Activated naive CD4-positive, alpha-beta T cell treated with anti-CD3 and anti-CD28 coated beads for 36 hours (primary cell): ENCODE data around the gene ARL5A. TPM values are rescaled to one million over a fixed set of nuclear protein-coding genes. Genes with fewer than 3 reads are reported as not detected.

Experiments
- CTCF ChIA-PET: fragments of 350-600 bp; sonication (Branson Sonifier 250); formaldehyde crosslinking; loops from one replicate; lab custom pipeline; 2021; ENCODE audit warnings: antibody characterized with exemption; lab: Charles Lee
- DNase-seq: peaks from one replicate; pipeline ENCODE4 v3.0.0-alpha.2; 2020
- H3K27ac Mint-ChIP-seq: one replicate; pipeline ENCODE4 v1.8.0; 2021; ENCODE audit warnings: mild to moderate bottlenecking, mixed read lengths
- H3K27me3 Mint-ChIP-seq: one replicate; pipeline ENCODE4 v1.8.0; 2021; ENCODE audit warnings: low read depth, mixed read lengths
- H3K36me3 Mint-ChIP-seq: one replicate; pipeline ENCODE4 v1.8.0; 2021; ENCODE audit warnings: low read depth, mixed read lengths
- H3K4me1 Mint-ChIP-seq: one replicate; pipeline ENCODE4 v1.8.0; 2021; ENCODE audit warnings: low read depth, mixed read lengths
- H3K4me3 Mint-ChIP-seq: one replicate; pipeline ENCODE4 v1.8.0; 2021; ENCODE audit warnings: mild to moderate bottlenecking, moderate library complexity, mixed read lengths
- H3K9me3 Mint-ChIP-seq: one replicate; pipeline ENCODE4 v1.8.0; 2021; ENCODE audit warnings: mixed read lengths
- intact Hi-C: fragments of 100-400 bp; cut with micrococcal nuclease; formaldehyde crosslinking; loops from one replicate; pipeline ENCODE4 v1.15.1; 2023
- total RNA-seq, 2 experiments: library from RNA; stranded (reverse); gene quantifications; one replicate each; pipeline ENCODE4 v1.2.3, GENCODE V29; 2021

ARL5A gene
- total RNA-seq, 2 experiments from 2014 or later = 40.6 to 43.7 TPM

DNA sequence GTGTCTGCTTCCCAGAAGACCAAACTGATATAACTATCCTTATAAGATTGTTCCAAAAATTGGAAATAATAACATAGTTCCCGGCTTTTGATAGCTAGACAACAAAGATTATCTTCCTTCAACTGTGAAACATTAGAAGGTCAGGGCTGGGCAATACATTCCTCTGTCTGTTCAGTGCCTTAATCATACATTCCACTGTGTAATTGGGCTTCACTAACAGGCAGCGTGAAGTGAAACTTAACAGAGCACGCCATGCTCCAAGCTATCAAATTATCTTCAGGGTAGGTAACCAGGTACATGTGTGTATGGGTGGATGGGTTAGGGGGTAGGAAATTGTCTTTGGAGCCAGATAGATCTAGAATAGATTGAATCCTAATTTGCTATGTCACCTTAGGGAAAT lies 23.5 kb upstream of the ARL5A start:
- no peaks in the 10 kb centered on the region for H3K9me3 Mint-ChIP-seq
- H3K4me3 Mint-ChIP-seq = no peak overlapping the region
- no peaks in the 10 kb centered on the region for H3K36me3 Mint-ChIP-seq
- no peak for DNase-seq
- no peak overlapping the region for H3K27ac Mint-ChIP-seq
- H3K4me1 Mint-ChIP-seq = no peaks in the 10 kb centered on the region
- H3K27me3 Mint-ChIP-seq = peaks cover 2% of the 10 kb centered on the region
- CTCF ChIA-PET = interaction anchor here (0.7 kb wide), 1 partner anchor 12 kb away, joined by 3 read pairs; no protein-coding TSS in a partner anchor
- intact Hi-C loops = no loop called here

DNA sequence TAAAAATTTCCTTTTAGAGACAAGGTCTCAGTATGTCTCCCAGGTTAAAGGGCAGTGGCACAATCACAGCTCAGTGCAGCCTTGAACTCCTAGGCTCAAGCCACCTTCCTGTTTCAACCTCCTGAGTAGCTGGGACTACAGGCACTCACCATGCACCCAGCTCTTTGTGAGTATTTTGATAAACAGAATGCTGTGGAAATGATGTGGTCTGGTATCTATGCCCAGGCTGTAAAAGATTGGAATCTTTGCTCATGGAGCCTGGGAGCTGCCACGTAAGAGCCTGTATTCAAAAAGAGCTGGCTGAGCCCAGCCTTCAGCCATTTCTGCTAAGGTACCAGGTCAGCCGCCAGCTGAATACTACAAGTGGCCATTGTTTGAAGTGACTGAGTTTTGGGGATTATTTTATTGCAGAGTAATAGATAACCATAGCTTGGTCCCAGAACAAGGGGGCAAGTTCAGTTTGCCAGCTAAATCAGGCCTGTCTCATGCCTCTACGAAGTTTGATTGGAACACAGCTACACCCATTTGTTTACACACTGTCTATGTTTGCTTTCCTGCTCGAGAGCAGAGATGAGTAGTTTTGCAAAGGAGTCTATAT lies 21.3 kb upstream of the ARL5A start:
- Mint-ChIP-seq H3K4me3 (no peak overlapping the region), H3K4me1 (no peaks in the 10 kb centered on the region), H3K27me3 (peaks cover 5% of the 10 kb centered on the region), H3K27ac (no peak overlapping the region), H3K36me3 (no peaks in the 10 kb centered on the region), H3K9me3 (no peaks in the 10 kb centered on the region)
- CTCF ChIA-PET = interaction anchor here (0.5 kb wide), 1 partner anchor 46 kb away, joined by 4 read pairs; no protein-coding TSS in a partner anchor
- DNase-seq = no peak
- intact Hi-C loops = no loop called here

DNA sequence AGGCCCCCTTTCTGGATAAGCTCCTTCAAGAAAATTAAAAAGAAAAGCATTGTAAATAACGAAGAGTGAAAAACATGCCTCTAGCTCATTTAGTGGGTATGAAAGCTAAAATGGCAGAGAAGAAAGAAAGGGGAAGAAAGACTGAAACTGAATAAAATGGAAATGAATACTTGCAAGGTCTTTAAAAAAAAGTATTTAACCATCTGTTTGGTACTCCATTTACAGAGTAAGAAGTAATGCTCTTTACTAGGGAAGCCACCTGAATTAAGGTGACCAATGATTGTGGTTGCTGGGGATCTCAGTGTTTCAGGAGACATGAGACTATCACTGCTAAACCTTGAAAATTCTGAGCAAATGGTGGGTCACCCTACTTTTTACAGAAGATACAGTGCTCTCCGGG lies 17.7 kb upstream of the ARL5A start:
- CTCF ChIA-PET = no interaction called here
- no peaks in the 10 kb centered on the region for H3K9me3 Mint-ChIP-seq
- no peak for DNase-seq
- peaks cover 5% of the 10 kb centered on the region for H3K27me3 Mint-ChIP-seq
- intact Hi-C loops = no loop called here
- H3K4me1 Mint-ChIP-seq = no peaks in the 10 kb centered on the region
- H3K4me3 Mint-ChIP-seq = no peak overlapping the region
- no peaks in the 10 kb centered on the region for H3K36me3 Mint-ChIP-seq
- no peak overlapping the region for H3K27ac Mint-ChIP-seq

DNA sequence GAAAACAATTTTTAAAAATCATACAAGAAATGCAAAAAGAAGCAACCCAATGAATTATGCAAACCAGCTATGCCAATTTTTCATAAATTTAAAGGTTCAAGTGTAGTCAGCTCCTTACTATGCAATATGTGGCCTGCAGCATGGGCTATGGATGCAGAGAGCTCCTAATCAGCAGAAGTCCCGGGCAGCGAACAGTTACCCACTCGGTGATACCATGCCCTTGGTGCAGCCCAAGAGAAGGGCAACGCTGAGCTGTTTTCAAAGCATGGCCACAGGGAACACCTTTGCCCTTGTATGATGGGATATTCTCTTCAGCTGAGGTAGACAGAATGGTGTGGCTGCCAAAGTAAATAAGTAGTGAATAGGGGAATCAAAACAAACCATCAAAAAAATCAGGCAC lies 17.3 kb upstream of the ARL5A start:
- no peak overlapping the region for H3K27ac Mint-ChIP-seq
- H3K27me3 Mint-ChIP-seq = peaks cover 5% of the 10 kb centered on the region
- no peaks in the 10 kb centered on the region for H3K9me3 Mint-ChIP-seq
- no peak overlapping the region for H3K4me3 Mint-ChIP-seq
- H3K36me3 Mint-ChIP-seq = no peaks in the 10 kb centered on the region
- no peaks in the 10 kb centered on the region for H3K4me1 Mint-ChIP-seq
- CTCF ChIA-PET = no interaction called here
- intact Hi-C loops = no loop called here
- no peak for DNase-seq

DNA sequence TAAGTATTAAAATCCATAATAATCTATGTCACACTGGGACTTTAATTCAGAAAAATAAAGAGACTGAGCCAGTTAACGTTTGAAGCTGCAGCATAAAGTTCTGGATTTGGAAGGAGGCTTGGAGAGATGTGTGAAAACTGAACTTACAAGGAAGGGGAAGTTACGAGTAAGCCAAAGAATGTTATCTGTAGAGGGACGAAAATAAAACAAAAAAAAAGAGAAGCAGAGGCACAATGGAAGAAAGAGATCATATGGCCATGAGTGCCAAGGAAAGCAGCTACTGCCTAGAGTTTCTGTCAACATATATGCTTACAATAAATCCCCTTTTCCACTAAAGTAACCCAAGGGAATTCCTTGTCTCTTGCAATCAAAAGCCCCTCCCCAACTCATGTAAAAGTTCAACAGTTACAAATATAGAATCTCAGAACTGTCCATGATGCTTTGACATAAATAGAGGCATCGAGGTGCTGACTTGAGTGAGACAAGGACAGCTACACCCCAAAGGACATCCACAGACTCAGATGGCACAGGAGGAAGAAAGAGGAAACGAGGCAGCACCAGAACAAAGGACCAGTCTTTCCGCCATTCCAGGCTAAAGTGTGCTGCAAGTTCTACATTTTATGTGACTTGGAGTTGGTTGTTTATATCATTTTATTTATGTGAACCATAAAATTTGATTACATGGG lies 16.1 kb upstream of the ARL5A start:
- Mint-ChIP-seq H3K9me3 (no peaks in the 10 kb centered on the region), H3K4me1 (no peaks in the 10 kb centered on the region), H3K36me3 (no peaks in the 10 kb centered on the region), H3K27me3 (peaks cover 5% of the 10 kb centered on the region), H3K27ac (no peak overlapping the region), H3K4me3 (no peak overlapping the region)
- CTCF ChIA-PET = no interaction called here
- intact Hi-C loops = no loop called here
- no peak for DNase-seq

DNA sequence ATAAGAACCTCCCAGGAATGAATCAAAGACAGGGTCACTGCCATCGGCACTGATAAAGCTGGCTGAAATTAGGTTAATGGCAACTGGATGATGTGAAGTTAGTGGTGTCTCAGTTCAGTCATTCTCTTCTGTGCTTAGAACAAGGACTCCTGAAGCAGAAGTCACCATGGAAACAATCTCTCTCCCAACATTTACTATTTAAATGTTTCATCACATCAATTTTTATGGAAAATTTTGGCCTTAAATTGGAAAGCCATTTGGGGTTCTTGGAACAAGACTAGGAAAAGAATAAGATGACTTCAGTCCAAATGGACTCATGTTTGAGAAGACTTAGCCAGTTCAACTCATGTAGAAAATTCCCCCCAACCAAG lies 15.5 kb upstream of the ARL5A start:
- Mint-ChIP-seq H3K27me3 (peaks cover 5% of the 10 kb centered on the region), H3K4me3 (no peak overlapping the region), H3K4me1 (no peaks in the 10 kb centered on the region), H3K9me3 (no peaks in the 10 kb centered on the region), H3K27ac (no peak overlapping the region), H3K36me3 (no peaks in the 10 kb centered on the region)
- intact Hi-C loops = no loop called here
- CTCF ChIA-PET = no interaction called here
- DNase-seq = no peak

DNA sequence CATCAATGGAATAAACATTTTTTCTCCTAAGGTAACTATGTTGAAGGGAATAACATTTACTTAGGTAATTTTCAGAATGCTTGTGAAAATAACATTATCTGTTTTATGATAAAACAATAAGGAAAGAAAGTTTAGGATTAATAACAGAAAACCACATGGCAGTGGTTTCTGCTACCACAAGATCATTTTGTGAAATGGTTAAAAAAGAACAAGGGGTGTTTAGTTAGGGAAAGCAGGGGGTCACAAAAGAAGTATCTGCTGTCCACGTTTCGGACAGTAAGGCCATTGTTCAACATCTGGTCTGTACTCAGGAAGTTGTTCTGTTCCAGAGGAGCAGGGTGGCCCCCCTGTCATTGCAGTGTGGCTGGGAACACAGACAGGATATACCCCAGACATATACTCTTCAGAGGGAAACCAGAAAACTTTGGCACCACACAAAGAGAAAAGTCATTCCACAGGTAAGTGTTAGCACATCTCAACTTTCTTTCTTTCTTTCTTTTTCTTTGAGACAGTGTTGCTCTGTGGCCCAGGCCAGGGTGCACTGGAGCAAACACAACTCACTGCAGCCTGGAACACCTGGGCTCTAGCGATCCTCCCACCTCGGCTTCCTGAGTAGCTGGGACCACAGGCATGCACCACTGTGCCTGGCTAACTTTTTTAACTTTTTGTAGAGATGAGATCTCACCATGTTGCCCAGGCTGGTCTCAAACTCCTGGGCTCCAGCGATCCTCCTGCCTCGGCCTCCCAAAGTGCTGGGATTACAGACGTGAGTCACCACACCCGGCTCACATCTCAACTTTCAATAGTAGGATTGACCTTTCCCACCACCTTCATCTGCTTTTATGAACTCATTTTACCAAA lies 14.8 kb upstream of the ARL5A start:
- CTCF ChIA-PET = no interaction called here
- no peaks in the 10 kb centered on the region for H3K36me3 Mint-ChIP-seq
- H3K4me1 Mint-ChIP-seq = no peaks in the 10 kb centered on the region
- H3K9me3 Mint-ChIP-seq = no peaks in the 10 kb centered on the region
- no peak overlapping the region for H3K27ac Mint-ChIP-seq
- no peak overlapping the region for H3K4me3 Mint-ChIP-seq
- DNase-seq = no peak
- intact Hi-C loops = no loop called here
- peaks cover 5% of the 10 kb centered on the region for H3K27me3 Mint-ChIP-seq

DNA sequence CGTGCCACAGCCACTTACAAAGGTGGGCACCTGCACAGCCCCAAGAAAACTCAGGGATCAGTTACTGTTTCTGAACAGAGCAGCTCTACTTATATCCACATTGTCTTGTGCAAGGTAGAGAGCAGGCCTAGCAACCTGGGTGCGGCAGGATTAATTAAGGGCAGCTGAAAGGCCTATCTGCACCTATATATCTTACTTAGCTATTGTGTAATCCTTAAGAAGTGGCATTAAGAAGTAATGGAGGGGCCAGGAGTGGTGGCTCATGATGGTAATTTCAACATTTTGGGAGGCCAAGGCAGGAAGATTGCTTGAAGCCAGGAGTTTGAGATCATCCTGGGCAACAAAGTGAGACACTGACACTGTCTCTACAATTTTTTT lies 12.8 kb upstream of the ARL5A start:
- no peak overlapping the region for H3K4me3 Mint-ChIP-seq
- H3K27me3 Mint-ChIP-seq = peaks cover 1% of the 10 kb centered on the region
- intact Hi-C loops = no loop called here
- no peak overlapping the region for H3K27ac Mint-ChIP-seq
- no peak for DNase-seq
- no peaks in the 10 kb centered on the region for H3K9me3 Mint-ChIP-seq
- H3K4me1 Mint-ChIP-seq = no peaks in the 10 kb centered on the region
- no peaks in the 10 kb centered on the region for H3K36me3 Mint-ChIP-seq
- CTCF ChIA-PET = no interaction called here

DNA sequence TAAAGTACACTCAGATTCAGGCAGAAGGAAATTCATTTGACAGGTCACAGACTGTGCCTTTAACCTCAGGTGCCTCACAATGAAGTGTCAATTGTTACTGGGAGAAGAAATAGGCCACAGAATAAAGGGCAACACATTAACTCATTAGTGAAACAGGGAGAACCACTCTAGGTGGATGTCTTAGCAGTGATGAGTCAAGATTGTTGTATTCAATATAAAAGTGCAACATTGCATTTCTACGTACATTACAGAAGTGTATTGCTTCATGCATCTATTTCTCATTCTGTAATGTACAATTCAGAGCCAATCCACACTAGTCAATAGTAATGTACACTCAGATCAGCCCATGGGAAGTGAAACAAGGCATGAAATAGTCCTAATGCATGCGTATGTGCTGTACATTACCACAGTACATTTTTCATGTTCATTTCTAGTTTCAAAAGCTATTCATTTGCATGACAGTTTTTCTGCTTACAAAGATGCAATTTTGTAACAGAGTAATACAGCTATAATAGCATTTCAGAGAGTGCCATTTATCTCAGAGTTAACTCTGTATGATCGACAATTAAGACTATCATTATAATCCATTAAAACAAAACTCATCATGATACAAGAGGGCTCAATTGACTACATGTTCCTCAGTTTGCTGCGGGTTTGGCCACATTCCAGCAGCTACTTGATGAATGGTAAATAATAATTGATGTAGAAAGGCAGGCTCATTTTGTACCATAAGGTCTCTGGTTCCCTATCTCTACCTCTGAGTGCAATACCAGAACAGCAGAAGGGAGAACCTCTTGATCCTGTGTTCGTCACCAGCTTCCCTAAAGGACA lies 12.2 kb upstream of the ARL5A start:
- intact Hi-C loops = loop anchor here (1.0 kb wide), 1 partner anchor 11 kb away; no protein-coding TSS in a partner anchor
- no peak overlapping the region for H3K4me3 Mint-ChIP-seq
- no peaks in the 10 kb centered on the region for H3K27me3 Mint-ChIP-seq
- no peaks in the 10 kb centered on the region for H3K36me3 Mint-ChIP-seq
- CTCF ChIA-PET = interaction anchor here (0.7 kb wide), 1 partner anchor 12 kb away, joined by 3 read pairs; no protein-coding TSS in a partner anchor
- H3K9me3 Mint-ChIP-seq = no peaks in the 10 kb centered on the region
- no peak overlapping the region for H3K27ac Mint-ChIP-seq
- H3K4me1 Mint-ChIP-seq = no peaks in the 10 kb centered on the region
- DNase-seq = no peak

DNA sequence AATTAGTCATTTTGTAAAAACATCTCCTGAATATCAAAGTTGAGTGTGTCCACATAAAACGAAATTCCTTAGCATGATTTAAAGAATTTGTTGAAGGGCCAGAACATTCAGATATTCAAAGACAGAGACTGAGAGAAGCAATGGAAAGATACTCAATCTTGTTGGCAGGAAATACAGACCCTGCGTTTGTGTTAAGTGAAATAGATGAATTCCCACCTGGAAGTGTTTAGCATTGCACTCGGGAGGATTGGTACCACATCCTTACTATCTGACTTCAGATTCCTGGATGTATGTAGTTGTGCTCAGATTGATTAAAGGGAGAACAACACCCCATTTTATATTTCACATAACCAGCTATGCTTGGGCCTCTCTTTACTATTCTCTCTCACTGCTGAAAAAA lies 9.7 kb upstream of the ARL5A start:
- CTCF ChIA-PET = no interaction called here
- Mint-ChIP-seq H3K9me3 (no peaks in the 10 kb centered on the region), H3K4me3 (no peak overlapping the region), H3K27me3 (no peaks in the 10 kb centered on the region), H3K36me3 (no peaks in the 10 kb centered on the region), H3K4me1 (no peaks in the 10 kb centered on the region), H3K27ac (no peak overlapping the region)
- intact Hi-C loops = no loop called here
- DNase-seq = no peak

DNA sequence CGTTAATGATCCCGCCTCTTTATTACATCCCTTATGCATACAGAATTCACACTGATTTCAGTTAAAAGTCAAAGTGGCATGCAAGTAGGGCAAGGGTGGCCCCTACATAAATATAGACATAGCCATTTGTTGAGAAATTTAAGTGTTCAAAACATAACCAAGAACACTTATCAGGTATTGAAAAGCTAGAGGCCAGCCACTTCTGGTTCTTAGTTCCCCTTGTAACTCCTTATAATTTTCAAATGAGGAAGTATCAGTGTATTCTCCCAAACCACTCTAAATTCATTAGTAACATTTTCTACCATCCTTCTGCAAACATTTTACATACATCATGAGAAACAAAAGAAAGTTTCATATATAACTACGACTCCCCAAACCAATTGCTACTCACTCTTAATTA lies 5.8 kb upstream of the ARL5A start:
- Mint-ChIP-seq H3K27ac (no peak overlapping the region), H3K27me3 (no peaks in the 10 kb centered on the region), H3K4me1 (peaks cover under 1% of the 10 kb centered on the region), H3K9me3 (no peaks in the 10 kb centered on the region), H3K36me3 (no peaks in the 10 kb centered on the region), H3K4me3 (no peak overlapping the region)
- DNase-seq = no peak
- intact Hi-C loops = no loop called here
- CTCF ChIA-PET = no interaction called here

DNA sequence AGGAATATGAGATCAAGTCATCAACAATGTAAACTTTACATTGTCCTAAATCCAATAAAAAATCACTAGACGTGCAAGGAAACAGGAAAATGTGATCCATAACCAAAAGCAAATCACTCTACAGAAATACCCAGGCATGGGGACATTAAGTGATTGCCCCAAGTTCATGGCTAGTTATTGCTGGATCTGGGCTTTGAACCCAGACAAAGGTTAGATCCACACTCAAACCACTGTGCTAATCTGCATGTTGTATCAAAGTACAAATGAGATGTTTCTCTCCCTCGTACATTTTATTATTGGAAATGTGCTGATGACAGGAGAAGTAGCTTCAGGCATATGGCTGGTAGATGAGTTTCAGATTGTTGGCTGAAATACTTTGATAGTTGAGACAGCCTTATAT lies 2.7 kb upstream of the ARL5A start:
- CTCF ChIA-PET = interaction anchor here (0.6 kb wide), 1 partner anchor 189 kb away, joined by 3 read pairs; no protein-coding TSS in a partner anchor

More for the DNA sequence above, 2.7 kb upstream of the ARL5A start:
- Mint-ChIP-seq H3K4me3 (no peak overlapping the region), H3K4me1 (peaks cover 16% of the 10 kb centered on the region), H3K9me3 (no peaks in the 10 kb centered on the region), H3K27ac (no peak overlapping the region), H3K27me3 (no peaks in the 10 kb centered on the region), H3K36me3 (no peaks in the 10 kb centered on the region)
- DNase-seq = no peak
- intact Hi-C loops = no loop called here
